GM19438 (cell line): ENCODE measurements around the gene IRAK1BP1.
A peak's percentile ranks its signal among the peaks of the same experiment; 100 is the strongest.
"Not testable (repeated sequence)": the region's sequence is repeated elsewhere in the genome, so short reads cannot be mapped to it uniquely, and the experiment has no call there.

Source experiments
- ATAC-seq: cut with Tn5 transposase; IDR thresholded peaks from one replicate; pipeline ENCODE4 v1.9.1; 2021; ENCODE audit warnings: low read depth; ENCODE audit not compliant: unreplicated experiment

IRAK1BP1 gene

GRCh38 chr6:78867370-78868040, at the start of gene IRAK1BP1:
Gene IRAK1BP1 (plus strand): TSS chr6:78867551. CDS start chr6:78867577, 26 bp downstream.
- ATAC-seq = peak; percentile 96

GRCh38 chr6:78824045-78824444, 43.3 kb upstream of the IRAK1BP1 start:
- no peak for ATAC-seq

GRCh38 chr6:78829407-78829806, 37.9 kb upstream of the IRAK1BP1 start:
- ATAC-seq = no peak

- ATAC-seq = no peak
These were observed 36.5 kb upstream of the IRAK1BP1 start for GRCh38 chr6:78830805-78831204.

- no peak for ATAC-seq
These were observed 35.9 kb upstream of the IRAK1BP1 start for GRCh38 chr6:78831492-78831891.

- ATAC-seq = no peak
These were observed 35.1 kb upstream of the IRAK1BP1 start for GRCh38 chr6:78832091-78832808.

GRCh38 chr6:78835817-78836216, 31.5 kb upstream of the IRAK1BP1 start:
- no peak for ATAC-seq

GRCh38 chr6:78836598-78836997, 30.8 kb upstream of the IRAK1BP1 start:
- ATAC-seq = no peak

- no peak for ATAC-seq
These were observed 26.2 kb upstream of the IRAK1BP1 start for GRCh38 chr6:78841111-78841510.

GRCh38 chr6:78842953-78843352, 24.4 kb upstream of the IRAK1BP1 start:
- no peak for ATAC-seq

- no peak for ATAC-seq
These were observed 22.5 kb upstream of the IRAK1BP1 start for GRCh38 chr6:78844899-78845298.

GRCh38 chr6:78845567-78845966, 21.8 kb upstream of the IRAK1BP1 start:
- ATAC-seq = no peak

- no peak for ATAC-seq
These were observed 16.7 kb upstream of the IRAK1BP1 start for GRCh38 chr6:78850621-78851020.

- no peak for ATAC-seq
These were observed 16.2 kb upstream of the IRAK1BP1 start for GRCh38 chr6:78851156-78851555.

GRCh38 chr6:78854546-78854945, 12.8 kb upstream of the IRAK1BP1 start:
- no peak for ATAC-seq

- not testable (repeated sequence) for ATAC-seq
These were observed 8.9 kb upstream of the IRAK1BP1 start for GRCh38 chr6:78858339-78858938.

GRCh38 chr6:78861509-78861908, 5.8 kb upstream of the IRAK1BP1 start:
- ATAC-seq = no peak

- no peak for ATAC-seq
These were observed 3.8 kb upstream of the IRAK1BP1 start for GRCh38 chr6:78863576-78863975.

GRCh38 chr6:78864957-78865356, 2.4 kb upstream of the IRAK1BP1 start:
- ATAC-seq = no peak

GRCh38 chr6:78867020-78867369, 356 bp upstream of the IRAK1BP1 start:
- peak; percentile 47 for ATAC-seq

GRCh38 chr6:78868116-78868515, 765 bp downstream of the IRAK1BP1 start:
- ATAC-seq = no peak

- ATAC-seq = no peak
These were observed 8.2 kb downstream of the IRAK1BP1 start for GRCh38 chr6:78875505-78875904.
